K562 (cell line): ENCODE results near the gene KRTAP5-11. TPM values are rescaled to one million over a fixed set of nuclear protein-coding genes. Genes with fewer than 3 reads are reported as not detected.

Experiments
- ATAC-seq: fragments of 200-7000 bp; cut with Tn5 transposase; 3 replicates; pipeline ENCODE4 v1.9.1; 2020; ENCODE audit warnings: moderate library complexity
- BruUV-seq: library from RNA; stranded (reverse); fragments of 400-500 nt; replicated peaks from 2 replicates; lab custom pipeline; 2021; lab: Mats Ljungman, UMichigan
- CTCF ChIA-PET: fragments of 300-600 bp; formaldehyde crosslinking; extraction: SDS; loops from one replicate; lab custom pipeline; 2021; ENCODE audit warnings: low intra/inter-chr PET ratio; lab: Yijun Ruan, JAX
- POLR2A ChIA-PET: fragments of 300-600, 350-650 bp; sonication (Branson Sonifier 250); formaldehyde crosslinking; extraction: SDS; loops from one replicate; lab custom pipeline; 2021; ENCODE audit warnings: antibody characterized with exemption, inconsistent platforms; lab: Yijun Ruan, JAX
- DNase-seq, 4 experiments: peaks; one replicate each; pipeline versions ENCODE4 v3.0.0 to v3.0.0-alpha.2; 2011 to 2018; ENCODE audit warnings: low spot score in 3 of 4, mixed read lengths in 3 of 4; ENCODE audit errors: extremely low read depth in 1 of 4
- FAIRE-seq: peaks from 2 replicates; lab custom pipeline; 2011; peaks lifted over from hg19 to GRCh38; lab: Jason Lieb, UNC
- H2AFZ ChIP-seq: 2 replicates; pipeline ENCODE4 v1.6.0; 2011; ENCODE audit warnings: low read depth, low read length, control low read depth, inconsistent platforms
- H3K27ac ChIP-seq: fragments of 200-600 bp; 3 replicates; pipeline ENCODE4 v1.8.0; 2011; ENCODE audit warnings: low read depth, mild to moderate bottlenecking, control low read depth, inconsistent platforms, low read length, moderate library complexity, mixed read lengths; ENCODE audit errors: extremely low read depth
- H3K27me3 ChIP-seq, 2 experiments: fragments of 300-600 bp in 1 of 2; 2 replicates in 1 of 2; 3 replicates in 1 of 2; pipeline versions ENCODE4 v1.6.0 to v1.8.0; 2011; ENCODE audit warnings: inconsistent platforms in 2 of 2, low read length in 2 of 2, mild to moderate bottlenecking in 1 of 2, mixed read lengths in 1 of 2, moderate library complexity in 1 of 2; ENCODE audit not compliant: control insufficient read depth in 2 of 2, insufficient read depth in 2 of 2
- H3K36me3 ChIP-seq: fragments of 300-600 bp; 3 replicates; pipeline ENCODE4 v1.8.0; 2011; ENCODE audit warnings: mild to moderate bottlenecking, low read length, inconsistent platforms; ENCODE audit not compliant: control insufficient read depth, insufficient read depth
- H3K4me1 ChIP-seq, 2 experiments: fragments of 200-600 bp in 1 of 2; replicated peaks in 1 of 2; 2 replicates in 1 of 2; 3 replicates in 1 of 2; pipeline versions ENCODE4 v1.5.1 to v1.8.0; 2011; ENCODE audit warnings: inconsistent platforms in 2 of 2, low read length in 2 of 2, mild to moderate bottlenecking in 1 of 2, mixed read lengths in 1 of 2, moderate library complexity in 1 of 2; ENCODE audit not compliant: control insufficient read depth in 2 of 2, insufficient read depth in 2 of 2
- H3K4me2 ChIP-seq: 2 replicates; pipeline ENCODE4 v1.6.1; 2011; ENCODE audit warnings: low read length, control low read depth, inconsistent platforms, mixed read lengths; ENCODE audit not compliant: insufficient read depth
- H3K4me3 ChIP-seq: fragments of 200-600 bp; sonication (generic), shearing (Covaris generic); 2 replicates; pipeline ENCODE4 v1.5.1; 2016; ENCODE audit warnings: control low read depth, inconsistent platforms
- H3K79me2 ChIP-seq: fragments of 200-600 bp; 3 replicates; pipeline ENCODE4 v1.8.0; 2011; ENCODE audit warnings: low read length, inconsistent platforms; ENCODE audit not compliant: control insufficient read depth, insufficient read depth
- H3K9ac ChIP-seq, 2 experiments: 2 replicates each; pipeline versions ENCODE4 v1.6.0 to v1.6.1; 2011; ENCODE audit warnings: low read depth in 2 of 2, low read length in 2 of 2, control low read depth in 1 of 2, inconsistent platforms in 1 of 2, mild to moderate bottlenecking in 1 of 2, mixed read lengths in 1 of 2; ENCODE audit not compliant: insufficient read depth in 1 of 2
- H3K9me1 ChIP-seq: one replicate; pipeline ENCODE4 v1.6.0; 2011; ENCODE audit warnings: inconsistent platforms, mild to moderate bottlenecking, low read length, moderate library complexity; ENCODE audit not compliant: control insufficient read depth, insufficient read depth
- H3K9me3 ChIP-seq: replicated peaks from 2 replicates; pipeline ENCODE4 v1.5.1; 2011; ENCODE audit warnings: low read depth, low read length, inconsistent platforms; ENCODE audit not compliant: control insufficient read depth, insufficient read depth
- H4K20me1 ChIP-seq: replicated peaks from 2 replicates; pipeline ENCODE4 v1.6.1; 2011; ENCODE audit warnings: low read length, inconsistent platforms, mixed read lengths; ENCODE audit not compliant: control insufficient read depth, insufficient read depth
- WGBS: fragments of 100-300 bp; shearing (Covaris generic); methylation state at CpG from one replicate; pipeline ENCODE4 v1.1.6; 2016; ENCODE audit warnings: low coverage, mixed read lengths; ENCODE audit not compliant: insufficient coverage; ENCODE audit errors: missing lambda C conversion rate; 5-methylcytosine and 5-hydroxymethylcytosine counted together
- in situ Hi-C: fragments of 300-500 bp; cut with MboI; formaldehyde crosslinking; loops from 4 replicates; pipeline ENCODE4 v1.15.0; 2018; ENCODE audit warnings: inconsistent platforms, mixed read lengths
- intact Hi-C: fragments of 100-400 bp; cut with micrococcal nuclease; formaldehyde crosslinking; loops from 2 replicates; pipeline ENCODE4 v1.14.2; 2022
- polyA plus RNA-seq, 8 experiments: library from polyadenylated mRNA; depleted of rRNA in 4 of 8; stranded (reverse) in 5 of 8; unstranded in 3 of 8; fragments of >200 nt; fragmentation: Nextera tagmentation in 2 of 8; fragmentation: Illumina TruSeq in 1 of 8; extraction: Ambion mirVana in 2 of 8; extraction: Trizol in 1 of 8; gene quantifications; 2 replicates each; pipeline versions ENCODE4 v1.2.1 to v1.2.3, GENCODE V29; 2011 to 2014; ENCODE audit warnings: inconsistent platforms in 1 of 8, missing spikeins in 1 of 8
- total RNA-seq, 7 experiments: library from RNA; depleted of rRNA in 6 of 7; stranded (reverse); fragments of >200 nt in 6 of 7; fragmentation: Illumina TruSeq in 2 of 7; extraction: Trizol in 2 of 7; gene quantifications; 2 replicates each; pipeline versions ENCODE4 v1.2.1 to v1.2.3, GENCODE V29; 2011 to 2021; ENCODE audit warnings: low replicate concordance in 1 of 7
- TF ChIP-seq, protein P1 (sequence below): fragments of 250-450 bp; sonication (Bioruptor Pico); IDR thresholded peaks from 2 replicates; pipeline ENCODE4 v1.4.0; 2020; ENCODE audit warnings: mild to moderate bottlenecking, moderate library complexity
- TF ChIP-seq, protein P2 (sequence below), 2 experiments: fragments of 450-650 bp; formaldehyde crosslinking in 1 of 2; IDR thresholded peaks; 2 replicates each; pipeline versions ENCODE4 v1.4.0 to v1.6.1; 2014 to 2020; ENCODE audit warnings: mild to moderate bottlenecking in 2 of 2, borderline replicate concordance in 1 of 2, low read depth in 1 of 2
- TF ChIP-seq, protein P3 (sequence below): conservative IDR thresholded peaks from 2 replicates; pipeline ENCODE4 v1.6.1; 2011; ENCODE audit warnings: low read depth, mild to moderate bottlenecking, low read length; ENCODE audit not compliant: control insufficient read depth
- TF ChIP-seq, protein P4 (sequence below): sonication (generic); formaldehyde crosslinking; IDR thresholded peaks from 2 replicates; pipeline ENCODE4 v1.8.0; 2022; ENCODE audit warnings: missing genetic modification reagents, mild to moderate bottlenecking, moderate library complexity, borderline replicate concordance

Gene KRTAP5-11
- total and polyA plus RNA-seq, 9 of the 15 experiments (the other 6 are each of a cell fraction or from before 2014, with no cell fraction given): not detected

DNA sequence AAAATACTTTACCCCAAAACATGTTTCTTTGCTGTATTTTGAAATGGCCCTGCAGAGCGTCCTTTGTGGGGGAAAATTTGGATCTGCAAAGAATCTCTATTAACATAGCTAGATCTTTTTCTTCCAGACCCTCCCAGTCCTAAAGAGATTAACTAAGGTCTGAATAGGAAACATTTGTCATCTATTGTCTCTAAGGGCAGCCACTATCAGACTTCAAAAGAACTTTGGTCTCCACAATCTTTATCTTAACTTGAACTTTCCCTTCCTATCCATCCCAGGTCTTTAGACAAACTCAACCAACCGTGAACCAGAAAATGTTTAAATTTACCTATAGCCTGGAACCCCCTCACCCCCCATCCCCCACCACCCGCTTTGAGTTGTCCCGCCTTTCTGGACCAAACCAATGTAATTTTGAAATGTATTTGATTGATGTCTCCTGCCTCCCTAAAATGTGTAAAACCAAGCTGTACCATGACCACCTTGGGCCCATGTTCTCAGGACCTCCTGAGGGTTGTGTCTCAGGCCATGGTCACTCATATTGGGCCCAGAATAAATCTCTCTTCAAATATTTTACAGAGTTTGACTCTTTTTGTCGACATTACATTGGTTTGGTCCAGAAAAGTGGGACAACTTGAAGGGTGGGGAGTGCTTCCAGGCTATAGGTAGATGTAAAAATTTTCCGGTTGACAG lies 38.0 kb downstream of the KRTAP5-11 start (continued):
- TF ChIP-seq, protein P1, sequence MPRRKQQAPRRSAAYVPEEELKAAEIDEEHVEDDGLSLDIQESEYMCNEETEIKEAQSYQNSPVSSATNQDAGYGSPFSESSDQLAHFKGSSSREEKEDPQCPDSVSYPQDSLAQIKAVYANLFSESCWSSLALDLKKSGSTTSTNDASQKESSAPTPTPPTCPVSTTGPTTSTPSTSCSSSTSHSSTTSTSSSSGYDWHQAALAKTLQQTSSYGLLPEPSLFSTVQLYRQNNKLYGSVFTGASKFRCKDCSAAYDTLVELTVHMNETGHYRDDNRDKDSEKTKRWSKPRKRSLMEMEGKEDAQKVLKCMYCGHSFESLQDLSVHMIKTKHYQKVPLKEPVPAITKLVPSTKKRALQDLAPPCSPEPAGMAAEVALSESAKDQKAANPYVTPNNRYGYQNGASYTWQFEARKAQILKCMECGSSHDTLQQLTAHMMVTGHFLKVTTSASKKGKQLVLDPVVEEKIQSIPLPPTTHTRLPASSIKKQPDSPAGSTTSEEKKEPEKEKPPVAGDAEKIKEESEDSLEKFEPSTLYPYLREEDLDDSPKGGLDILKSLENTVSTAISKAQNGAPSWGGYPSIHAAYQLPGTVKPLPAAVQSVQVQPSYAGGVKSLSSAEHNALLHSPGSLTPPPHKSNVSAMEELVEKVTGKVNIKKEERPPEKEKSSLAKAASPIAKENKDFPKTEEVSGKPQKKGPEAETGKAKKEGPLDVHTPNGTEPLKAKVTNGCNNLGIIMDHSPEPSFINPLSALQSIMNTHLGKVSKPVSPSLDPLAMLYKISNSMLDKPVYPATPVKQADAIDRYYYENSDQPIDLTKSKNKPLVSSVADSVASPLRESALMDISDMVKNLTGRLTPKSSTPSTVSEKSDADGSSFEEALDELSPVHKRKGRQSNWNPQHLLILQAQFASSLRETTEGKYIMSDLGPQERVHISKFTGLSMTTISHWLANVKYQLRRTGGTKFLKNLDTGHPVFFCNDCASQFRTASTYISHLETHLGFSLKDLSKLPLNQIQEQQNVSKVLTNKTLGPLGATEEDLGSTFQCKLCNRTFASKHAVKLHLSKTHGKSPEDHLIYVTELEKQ: no peak

DNA sequence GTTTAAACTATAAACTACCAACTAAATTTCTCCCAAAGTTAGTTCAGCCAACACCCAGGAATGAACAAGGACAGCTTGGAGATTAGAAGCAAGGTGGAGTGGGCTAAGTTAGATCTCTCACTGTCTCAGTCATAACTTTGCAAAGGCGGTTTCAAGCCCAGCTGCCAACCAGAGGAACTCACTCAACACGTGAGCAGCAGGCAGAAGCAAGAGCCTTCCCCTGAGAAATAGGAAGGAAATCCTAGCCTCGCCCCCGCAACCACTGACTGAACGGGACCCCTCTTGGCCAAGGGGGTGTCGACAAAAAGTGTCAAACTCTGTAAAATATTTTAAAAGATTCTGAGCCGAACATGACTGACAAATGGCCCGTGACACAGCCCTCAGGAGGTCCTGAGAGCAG lies 38.8 kb downstream of the KRTAP5-11 start:
- BruUV-seq: no TSS peak
- 2% methylated on average over 8 of the region's 8 CpGs for WGBS
- H3K36me3 ChIP-seq: no peaks in the 10 kb centered on the region
- H3K9me3 ChIP-seq: peaks cover 2% of the 10 kb centered on the region; the same call in 1 of the 2 replicates
- ATAC-seq (no peak), DNase-seq (no peak), FAIRE-seq (no peak)
- no peak overlapping the region for H3K4me3 ChIP-seq
- peaks cover 0 to 4% of the 10 kb centered on the region in 2 experiments; a peak in 1 of 5 replicates for H3K4me1 ChIP-seq
- H3K9me1 ChIP-seq: no peaks in the 10 kb centered on the region
- H3K27ac ChIP-seq: no peak overlapping the region
- H3K27me3 ChIP-seq: peaks cover 53 to 74% of the 10 kb centered on the region in 2 experiments
- ChIA-PET POLR2A (no interaction called here), CTCF (no interaction called here)
- intact Hi-C loops: no loop called here
- H3K9ac ChIP-seq: no peak overlapping the region
- no peak overlapping the region for H3K4me2 ChIP-seq
- no peak overlapping the region for H2AFZ ChIP-seq
- H3K79me2 ChIP-seq: no peaks in the 10 kb centered on the region
- no peaks in the 10 kb centered on the region for H4K20me1 ChIP-seq
- in situ Hi-C loops: no loop called here
- TF ChIP-seq, protein P2, sequence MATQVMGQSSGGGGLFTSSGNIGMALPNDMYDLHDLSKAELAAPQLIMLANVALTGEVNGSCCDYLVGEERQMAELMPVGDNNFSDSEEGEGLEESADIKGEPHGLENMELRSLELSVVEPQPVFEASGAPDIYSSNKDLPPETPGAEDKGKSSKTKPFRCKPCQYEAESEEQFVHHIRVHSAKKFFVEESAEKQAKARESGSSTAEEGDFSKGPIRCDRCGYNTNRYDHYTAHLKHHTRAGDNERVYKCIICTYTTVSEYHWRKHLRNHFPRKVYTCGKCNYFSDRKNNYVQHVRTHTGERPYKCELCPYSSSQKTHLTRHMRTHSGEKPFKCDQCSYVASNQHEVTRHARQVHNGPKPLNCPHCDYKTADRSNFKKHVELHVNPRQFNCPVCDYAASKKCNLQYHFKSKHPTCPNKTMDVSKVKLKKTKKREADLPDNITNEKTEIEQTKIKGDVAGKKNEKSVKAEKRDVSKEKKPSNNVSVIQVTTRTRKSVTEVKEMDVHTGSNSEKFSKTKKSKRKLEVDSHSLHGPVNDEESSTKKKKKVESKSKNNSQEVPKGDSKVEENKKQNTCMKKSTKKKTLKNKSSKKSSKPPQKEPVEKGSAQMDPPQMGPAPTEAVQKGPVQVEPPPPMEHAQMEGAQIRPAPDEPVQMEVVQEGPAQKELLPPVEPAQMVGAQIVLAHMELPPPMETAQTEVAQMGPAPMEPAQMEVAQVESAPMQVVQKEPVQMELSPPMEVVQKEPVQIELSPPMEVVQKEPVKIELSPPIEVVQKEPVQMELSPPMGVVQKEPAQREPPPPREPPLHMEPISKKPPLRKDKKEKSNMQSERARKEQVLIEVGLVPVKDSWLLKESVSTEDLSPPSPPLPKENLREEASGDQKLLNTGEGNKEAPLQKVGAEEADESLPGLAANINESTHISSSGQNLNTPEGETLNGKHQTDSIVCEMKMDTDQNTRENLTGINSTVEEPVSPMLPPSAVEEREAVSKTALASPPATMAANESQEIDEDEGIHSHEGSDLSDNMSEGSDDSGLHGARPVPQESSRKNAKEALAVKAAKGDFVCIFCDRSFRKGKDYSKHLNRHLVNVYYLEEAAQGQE (IDR thresholded peaks at IDR 0.05; ENCODE audit: borderline replicate concordance): no peak
- TF ChIP-seq, protein P2 (CRISPR knock-in tag; IDR thresholded peaks at IDR 0.05; ENCODE audit: low read depth): no peak
- TF ChIP-seq, protein P3, sequence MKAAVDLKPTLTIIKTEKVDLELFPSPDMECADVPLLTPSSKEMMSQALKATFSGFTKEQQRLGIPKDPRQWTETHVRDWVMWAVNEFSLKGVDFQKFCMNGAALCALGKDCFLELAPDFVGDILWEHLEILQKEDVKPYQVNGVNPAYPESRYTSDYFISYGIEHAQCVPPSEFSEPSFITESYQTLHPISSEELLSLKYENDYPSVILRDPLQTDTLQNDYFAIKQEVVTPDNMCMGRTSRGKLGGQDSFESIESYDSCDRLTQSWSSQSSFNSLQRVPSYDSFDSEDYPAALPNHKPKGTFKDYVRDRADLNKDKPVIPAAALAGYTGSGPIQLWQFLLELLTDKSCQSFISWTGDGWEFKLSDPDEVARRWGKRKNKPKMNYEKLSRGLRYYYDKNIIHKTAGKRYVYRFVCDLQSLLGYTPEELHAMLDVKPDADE: no peak
- TF ChIP-seq, protein P4, sequence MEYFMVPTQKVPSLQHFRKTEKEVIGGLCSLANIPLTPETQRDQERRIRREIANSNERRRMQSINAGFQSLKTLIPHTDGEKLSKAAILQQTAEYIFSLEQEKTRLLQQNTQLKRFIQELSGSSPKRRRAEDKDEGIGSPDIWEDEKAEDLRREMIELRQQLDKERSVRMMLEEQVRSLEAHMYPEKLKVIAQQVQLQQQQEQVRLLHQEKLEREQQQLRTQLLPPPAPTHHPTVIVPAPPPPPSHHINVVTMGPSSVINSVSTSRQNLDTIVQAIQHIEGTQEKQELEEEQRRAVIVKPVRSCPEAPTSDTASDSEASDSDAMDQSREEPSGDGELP (CRISPR knock-in tag): no peak
